RWPE2 (cell line): ENCODE measurements around the gene SMYD1.

Experiments
- ATAC-seq: fragments of 200-7000 bp; cut with Tn5 transposase; 3 replicates; pipeline ENCODE4 v1.9.1; 2021; ENCODE audit warnings: low read depth
- DNase-seq: peaks from one replicate; pipeline ENCODE4 v3.0.0-alpha.2; 2020; ENCODE audit warnings: low spot score
- H3K27ac ChIP-seq: fragments of 450-650 bp; 2 replicates; pipeline ENCODE4 v1.5.1; 2017; ENCODE audit warnings: mild to moderate bottlenecking; ENCODE audit not compliant: poor library complexity, severe bottlenecking
- H3K27me3 ChIP-seq: fragments of 250-450 bp; sonication (Bioruptor Pico); 2 replicates; pipeline ENCODE4 v1.5.1; 2021; ENCODE audit warnings: mild to moderate bottlenecking, moderate library complexity; ENCODE audit not compliant: insufficient read depth, poor library complexity, severe bottlenecking
- H3K36me3 ChIP-seq: fragments of 250-450 bp; sonication (Bioruptor Pico); 2 replicates; pipeline ENCODE4 v1.5.1; 2020; ENCODE audit warnings: low read depth, mild to moderate bottlenecking, moderate library complexity
- H3K4me1 ChIP-seq: fragments of 250-450 bp; sonication (Bioruptor Pico); 2 replicates; pipeline ENCODE4 v1.5.1; 2021; ENCODE audit warnings: mild to moderate bottlenecking, moderate library complexity; ENCODE audit not compliant: insufficient read depth, poor library complexity, severe bottlenecking
- H3K4me3 ChIP-seq: fragments of 250-450 bp; sonication (Bioruptor Pico); 2 replicates; pipeline ENCODE4 v1.5.1; 2021; ENCODE audit warnings: mild to moderate bottlenecking, moderate library complexity; ENCODE audit not compliant: severe bottlenecking
- H3K9me3 ChIP-seq: fragments of 250-450 bp; sonication (Bioruptor Pico); 2 replicates; pipeline ENCODE4 v1.5.1; 2021; ENCODE audit warnings: mild to moderate bottlenecking, moderate library complexity; ENCODE audit not compliant: severe bottlenecking
- CTCF ChIP-seq: fragments of 450-650 bp; IDR thresholded peaks from one replicate; pipeline ENCODE4 v1.5.1; 2017; ENCODE audit warnings: mild to moderate bottlenecking, moderate library complexity; ENCODE audit not compliant: poor library complexity, severe bottlenecking

Gene SMYD1

GRCh38 chr2:88141952-88142351, 74.3 kb downstream of the SMYD1 start:
- Histone ChIP-seq H3K4me1 (no peaks in the 10 kb centered on the region), H3K36me3 (no peaks in the 10 kb centered on the region), H3K27ac (no peak overlapping the region), H3K4me3 (no peak overlapping the region), H3K27me3 (peaks cover 2% of the 10 kb centered on the region), H3K9me3 (no peaks in the 10 kb centered on the region)
- no peak for DNase-seq
- no peak for TF ChIP-seq CTCF
- ATAC-seq, result no peak

DNA sequence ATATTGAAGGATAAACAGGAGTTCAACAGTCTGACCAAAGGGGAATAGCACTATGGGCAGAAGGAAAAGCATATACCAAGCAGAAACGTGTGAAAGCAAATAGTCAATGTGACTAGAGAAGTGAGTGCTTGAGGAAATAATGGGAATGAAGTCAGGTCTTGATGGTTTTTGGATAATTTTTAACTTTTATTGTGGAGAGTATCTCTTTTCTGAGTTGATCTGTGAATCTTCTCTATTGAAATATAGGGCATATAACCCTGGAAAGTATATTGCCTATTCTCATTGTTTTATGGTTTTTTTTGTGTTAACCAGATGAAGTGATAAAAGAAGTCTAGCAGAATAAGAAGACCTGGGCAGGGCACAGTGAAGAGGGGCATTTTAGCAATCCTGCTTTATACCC, 76.6 kb downstream of the SMYD1 start:
- no peak for TF ChIP-seq CTCF
- Histone ChIP-seq H3K4me3 (no peak overlapping the region), H3K27me3 (no peaks in the 10 kb centered on the region), H3K36me3 (no peaks in the 10 kb centered on the region), H3K9me3 (peaks cover 4% of the 10 kb centered on the region), H3K4me1 (no peaks in the 10 kb centered on the region), H3K27ac (no peak overlapping the region)
- ATAC-seq, result no peak
- no peak for DNase-seq

DNA sequence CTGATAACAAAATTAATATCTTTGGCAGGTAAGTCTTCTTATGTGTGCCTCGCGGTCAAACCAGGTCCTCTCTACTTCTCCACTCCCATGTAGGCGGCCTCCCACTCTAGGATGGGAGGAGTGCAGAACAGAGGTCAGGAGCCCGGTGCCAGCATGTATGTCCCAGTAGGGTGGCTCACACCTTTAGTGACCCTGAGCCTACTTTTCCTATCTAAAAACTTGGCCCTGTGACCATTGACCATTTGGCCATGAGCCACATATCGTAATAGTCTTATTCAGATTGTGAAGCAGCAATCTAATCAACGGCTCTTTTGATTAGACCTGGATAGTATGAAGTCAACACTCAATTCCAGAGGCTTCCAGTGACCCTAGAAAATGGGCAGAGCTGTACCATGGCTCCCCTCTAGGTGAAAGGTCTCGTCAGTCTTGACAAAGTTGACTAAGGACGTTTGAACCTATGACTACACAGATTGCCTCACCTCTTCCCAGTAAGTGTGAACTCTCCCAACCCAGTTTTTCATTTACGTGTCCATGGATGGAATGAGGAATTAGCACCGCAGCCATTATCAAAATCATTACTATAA, 77.4 kb downstream of the SMYD1 start:
- no peak for TF ChIP-seq CTCF
- no peaks in the 10 kb centered on the region for H3K36me3 ChIP-seq
- H3K4me3 ChIP-seq, result no peak overlapping the region
- H3K27ac ChIP-seq, result no peak overlapping the region
- H3K9me3 ChIP-seq, result peaks cover 4% of the 10 kb centered on the region
- DNase-seq, result no peak
- H3K4me1 ChIP-seq, result no peaks in the 10 kb centered on the region
- ATAC-seq, result no peak
- H3K27me3 ChIP-seq, result no peaks in the 10 kb centered on the region

DNA sequence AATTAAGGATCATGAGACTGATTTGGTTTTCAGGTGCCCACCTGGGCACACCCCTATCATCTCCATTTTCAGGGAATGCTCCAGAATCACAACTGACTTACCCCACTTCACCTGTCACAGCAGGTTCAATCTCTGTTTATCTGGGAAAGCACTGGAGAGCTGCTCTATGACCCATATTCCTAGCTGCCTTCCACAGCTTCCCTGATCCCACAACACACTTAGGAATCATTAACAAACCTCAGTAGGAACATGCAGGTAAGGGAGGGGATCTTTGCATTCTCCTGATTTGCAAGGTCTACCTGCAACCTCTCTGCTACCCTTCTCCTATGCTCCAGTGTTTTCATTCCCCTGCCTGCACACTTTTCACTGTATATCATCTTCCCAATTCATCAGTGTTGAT, 79.0 kb downstream of the SMYD1 start:
- no peak for DNase-seq
- ATAC-seq, result no peak
- Histone ChIP-seq H3K36me3 (no peaks in the 10 kb centered on the region), H3K9me3 (peaks cover 4% of the 10 kb centered on the region), H3K4me3 (no peak overlapping the region), H3K4me1 (no peaks in the 10 kb centered on the region), H3K27ac (no peak overlapping the region), H3K27me3 (no peaks in the 10 kb centered on the region)
- TF ChIP-seq CTCF, result no peak

- DNase-seq (no peak), ATAC-seq (no peak)
- peaks cover 4% of the 10 kb centered on the region for H3K9me3 ChIP-seq
- no peak for TF ChIP-seq CTCF
- H3K4me1 ChIP-seq, result no peaks in the 10 kb centered on the region
- no peaks in the 10 kb centered on the region for H3K36me3 ChIP-seq
- no peaks in the 10 kb centered on the region for H3K27me3 ChIP-seq
- no peak overlapping the region for H3K27ac ChIP-seq
- H3K4me3 ChIP-seq, result no peak overlapping the region
These were observed 79.5 kb downstream of the SMYD1 start for GRCh38 chr2:88147145-88147544.
